Suprapubic skin (tissue), 4 donors: Measurements from ENCODE around the gene SMIM10L1. TPM values are rescaled to one million over a fixed set of nuclear protein-coding genes. Genes with fewer than 3 reads are reported as not detected.

Experiments
- DNase-seq, 2 donors: peaks; one replicate each; pipeline ENCODE4 v3.0.0-alpha.2; 2019; ENCODE audit warnings: low spot score in 2 of 2
- H3K27ac ChIP-seq: fragments of 200-600 bp; sonication (generic); one replicate; pipeline ENCODE4 v1.5.1; 2019
- H3K27me3 ChIP-seq: fragments of 200-600 bp; sonication (generic); one replicate; pipeline ENCODE4 v1.5.1; 2019
- H3K36me3 ChIP-seq: fragments of 200-600 bp; sonication (generic); one replicate; pipeline ENCODE4 v1.5.1; 2019
- H3K4me1 ChIP-seq: fragments of 200-600 bp; sonication (generic); one replicate; pipeline ENCODE4 v1.5.1; 2019
- H3K4me3 ChIP-seq: fragments of 200-600 bp; sonication (generic); one replicate; pipeline ENCODE4 v1.5.1; 2019; ENCODE audit warnings: mild to moderate bottlenecking
- H3K9me3 ChIP-seq: fragments of 200-600 bp; sonication (generic); one replicate; pipeline ENCODE4 v1.5.1; 2019
- EP300 ChIP-seq: sonication (generic); formaldehyde crosslinking; IDR thresholded peaks from one replicate; pipeline ENCODE4 v1.6.1; 2017; ENCODE audit warnings: antibody characterized with exemption
- POLR2A ChIP-seq, 2 donors: fragments of 450-650 bp; IDR thresholded peaks; one replicate each; pipeline ENCODE4 v1.6.1; 2017; ENCODE audit warnings: antibody characterized with exemption in 2 of 2, mild to moderate bottlenecking in 2 of 2, moderate library complexity in 2 of 2
- POLR2AphosphoS5 ChIP-seq, 3 donors: sonication (generic); formaldehyde crosslinking; IDR thresholded peaks; one replicate each; pipeline ENCODE4 v1.6.1; 2017; ENCODE audit warnings: antibody characterized with exemption in 3 of 3
- WGBS: methylation state at CpG from one replicate; pipeline ENCODE4 v1.1.5; 2018; 5-methylcytosine and 5-hydroxymethylcytosine counted together
- total RNA-seq, 4 donors: library from RNA; depleted of rRNA; stranded (reverse); fragments of >200 nt; gene quantifications; one replicate each; pipeline ENCODE4 v1.1.0, GENCODE V29; 2016
- TF ChIP-seq, protein P1 (sequence below), 2 donors: fragments of 200-600 bp in 1 of 2; fragments of 450-650 bp in 1 of 2; sonication (generic) in 1 of 2; IDR thresholded peaks; one replicate each; pipeline ENCODE4 v1.5.1; 2016 to 2019; ENCODE audit warnings: antibody characterized with exemption in 2 of 2, mild to moderate bottlenecking in 1 of 2, moderate library complexity in 1 of 2

The SMIM10L1 gene
- total RNA-seq, 4 donors from 2014 or later, result 2.8 to 7.0 (median 4.1) TPM

- Histone ChIP-seq H3K36me3 (peaks cover 9% of the 10 kb centered on the region), H3K4me1 (peaks cover 8% of the 10 kb centered on the region), H3K27ac (no peak overlapping the region), H3K9me3 (no peaks in the 10 kb centered on the region), H3K27me3 (no peaks in the 10 kb centered on the region), H3K4me3 (no peak overlapping the region)
- TF ChIP-seq POLR2AphosphoS5 (IDR thresholded peaks at IDR 0.05) (no peak), EP300 (no peak), POLR2A (IDR thresholded peaks at IDR 0.05) (no peak)
- TF ChIP-seq, protein P1, sequence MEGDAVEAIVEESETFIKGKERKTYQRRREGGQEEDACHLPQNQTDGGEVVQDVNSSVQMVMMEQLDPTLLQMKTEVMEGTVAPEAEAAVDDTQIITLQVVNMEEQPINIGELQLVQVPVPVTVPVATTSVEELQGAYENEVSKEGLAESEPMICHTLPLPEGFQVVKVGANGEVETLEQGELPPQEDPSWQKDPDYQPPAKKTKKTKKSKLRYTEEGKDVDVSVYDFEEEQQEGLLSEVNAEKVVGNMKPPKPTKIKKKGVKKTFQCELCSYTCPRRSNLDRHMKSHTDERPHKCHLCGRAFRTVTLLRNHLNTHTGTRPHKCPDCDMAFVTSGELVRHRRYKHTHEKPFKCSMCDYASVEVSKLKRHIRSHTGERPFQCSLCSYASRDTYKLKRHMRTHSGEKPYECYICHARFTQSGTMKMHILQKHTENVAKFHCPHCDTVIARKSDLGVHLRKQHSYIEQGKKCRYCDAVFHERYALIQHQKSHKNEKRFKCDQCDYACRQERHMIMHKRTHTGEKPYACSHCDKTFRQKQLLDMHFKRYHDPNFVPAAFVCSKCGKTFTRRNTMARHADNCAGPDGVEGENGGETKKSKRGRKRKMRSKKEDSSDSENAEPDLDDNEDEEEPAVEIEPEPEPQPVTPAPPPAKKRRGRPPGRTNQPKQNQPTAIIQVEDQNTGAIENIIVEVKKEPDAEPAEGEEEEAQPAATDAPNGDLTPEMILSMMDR (IDR thresholded peaks at IDR 0.05), result no peak
- DNase-seq, result no peak
Measured at GRCh38 chr12:11164384-11164783, 6.6 kb upstream of the SMIM10L1 start.

DNA sequence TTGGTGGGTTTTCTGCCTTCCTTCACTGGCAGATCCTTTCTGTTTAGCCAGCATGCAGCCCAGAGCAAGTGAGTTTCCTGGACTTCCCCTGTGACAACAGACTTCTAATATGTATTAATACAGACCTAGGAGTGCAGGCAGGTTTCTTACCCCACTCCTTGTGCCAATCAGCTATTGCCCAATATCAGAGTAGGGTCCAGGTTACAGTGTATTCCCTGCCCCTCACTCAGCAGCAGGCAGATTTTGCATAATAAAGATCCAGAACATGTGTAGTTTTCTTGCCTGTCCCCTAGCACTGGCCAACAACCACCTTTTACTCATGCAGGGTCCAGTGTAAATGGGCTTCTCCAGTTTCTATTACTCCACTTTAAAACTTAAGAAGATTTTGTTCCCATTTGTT, 4.7 kb upstream of the SMIM10L1 start:
- Histone ChIP-seq H3K27ac (no peak overlapping the region), H3K4me3 (no peak overlapping the region), H3K36me3 (peaks cover 5% of the 10 kb centered on the region), H3K27me3 (no peaks in the 10 kb centered on the region), H3K9me3 (no peaks in the 10 kb centered on the region), H3K4me1 (peaks cover 22% of the 10 kb centered on the region)
- TF ChIP-seq, protein P1 (IDR thresholded peaks at IDR 0.05), result no peak
- TF ChIP-seq POLR2AphosphoS5 (IDR thresholded peaks at IDR 0.05), result no peak
- no peak for TF ChIP-seq EP300
- TF ChIP-seq POLR2A (IDR thresholded peaks at IDR 0.05), result no peak
- no peak for DNase-seq

GRCh38 chr12:11170810-11171144, 217 bp upstream of the SMIM10L1 start:
- no peak for DNase-seq
- WGBS, result 4% methylated on average over 4 of the region's 4 CpGs

GRCh38 chr12:11171969-11172675, 1.1 kb downstream of the SMIM10L1 start:
- Histone ChIP-seq H3K36me3 (no peaks in the 10 kb centered on the region), H3K4me1 (peaks cover 35% of the 10 kb centered on the region), H3K27ac (peak overlapping the region; percentile 98), H3K4me3 (peak overlapping the region; percentile 95), H3K27me3 (no peaks in the 10 kb centered on the region), H3K9me3 (no peaks in the 10 kb centered on the region)
- WGBS, result 4% methylated on average over 10 of the region's 10 CpGs
- TF ChIP-seq EP300 (no peak), POLR2AphosphoS5 (IDR thresholded peaks at IDR 0.05) (no peak), POLR2A (IDR thresholded peaks at IDR 0.05) (no peak)
- TF ChIP-seq, protein P1 (IDR thresholded peaks at IDR 0.05), result no peak
- no peak for DNase-seq

More at GRCh38 chr12:11170810-11171144, 217 bp upstream of the SMIM10L1 start:
- H3K27ac ChIP-seq, result peak overlapping the region; percentile 98
- TF ChIP-seq, protein P1 (IDR thresholded peaks at IDR 0.05), result no peak
- TF ChIP-seq POLR2A (IDR thresholded peaks at IDR 0.05) (no peak), EP300 (no peak), POLR2AphosphoS5 (IDR thresholded peaks at IDR 0.05) (no peak)
- peak overlapping the region; percentile 95 for H3K4me3 ChIP-seq
- H3K4me1 ChIP-seq, result peaks cover 35% of the 10 kb centered on the region
- H3K36me3 ChIP-seq, result peaks cover 4% of the 10 kb centered on the region
- H3K27me3 ChIP-seq, result no peaks in the 10 kb centered on the region
- no peaks in the 10 kb centered on the region for H3K9me3 ChIP-seq

- Histone ChIP-seq H3K36me3 (no peaks in the 10 kb centered on the region), H3K27me3 (no peaks in the 10 kb centered on the region), H3K27ac (no peak overlapping the region), H3K4me3 (no peak overlapping the region), H3K4me1 (peaks cover 31% of the 10 kb centered on the region), H3K9me3 (no peaks in the 10 kb centered on the region)
- no peak for DNase-seq
- TF ChIP-seq, protein P1 (IDR thresholded peaks at IDR 0.05), result no peak
- TF ChIP-seq POLR2A (IDR thresholded peaks at IDR 0.05) (no peak), POLR2AphosphoS5 (IDR thresholded peaks at IDR 0.05) (no peak), EP300 (no peak)
- WGBS, result 89% methylated on average over 2 of the region's 2 CpGs
Measured at GRCh38 chr12:11174022-11174421, 3.0 kb downstream of the SMIM10L1 start.
